ENCODE measurements around the gene OR2T29. TPM values are rescaled to one million over a fixed set of nuclear protein-coding genes. Genes with fewer than 3 reads are reported as not detected.
"Not testable (repeated sequence)": the region's sequence is repeated elsewhere in the genome, so short reads cannot be mapped to it uniquely, and the experiment has no call there.

The OR2T29 gene
- total RNA-seq, 2 donors from 2014 or later, result not detected

- not testable (repeated sequence) for H3K27ac Mint-ChIP-seq; H3K4me3 Mint-ChIP-seq; H3K9ac ChIP-seq (ENCODE audit: extremely low read depth, low read length, poor library complexity, severe bottlenecking); H3K36me3 Mint-ChIP-seq (ENCODE audit: low read depth); H3K27ac ChIP-seq (ENCODE audit: low read depth, low read length); DNase-seq; H3K4me3 ChIP-seq (ENCODE audit: low read length); H3K27me3 ChIP-seq (ENCODE audit: control insufficient read depth, insufficient read depth, low read length, poor library complexity, severe bottlenecking); H3K27me3 Mint-ChIP-seq (ENCODE audit: insufficient read depth); H3K36me3 ChIP-seq (ENCODE audit: control insufficient read depth, insufficient read depth, low read length); H3K4me1 Mint-ChIP-seq; H3K4me1 ChIP-seq (ENCODE audit: control insufficient read depth, insufficient read depth, low read length); H3K9me3 ChIP-seq (ENCODE audit: control insufficient read depth, low read length)
- WGBS, 2 experiments (ENCODE audit: insufficient coverage in 1 of 2, insufficient read length in 1 of 2), result no CpG with 5 or more reads among the region's 1 CpG
- peaks cover 48% of the 10 kb centered on the region for H3K9me3 Mint-ChIP-seq
Measured at GRCh38 chr1:248572049-248572448, 9.5 kb upstream of the OR2T29 start.

- not testable (repeated sequence) for H3K4me3 Mint-ChIP-seq; H3K9me3 ChIP-seq (ENCODE audit: control insufficient read depth, low read length); H3K4me3 ChIP-seq (ENCODE audit: low read length); H3K27me3 Mint-ChIP-seq (ENCODE audit: insufficient read depth); H3K27ac ChIP-seq (ENCODE audit: low read depth, low read length); H3K36me3 Mint-ChIP-seq (ENCODE audit: low read depth); H3K36me3 ChIP-seq (ENCODE audit: control insufficient read depth, insufficient read depth, low read length); DNase-seq; H3K27ac Mint-ChIP-seq; H3K4me1 Mint-ChIP-seq; H3K9ac ChIP-seq (ENCODE audit: extremely low read depth, low read length, poor library complexity, severe bottlenecking); H3K4me1 ChIP-seq (ENCODE audit: control insufficient read depth, insufficient read depth, low read length); H3K27me3 ChIP-seq (ENCODE audit: control insufficient read depth, insufficient read depth, low read length, poor library complexity, severe bottlenecking)
- 80% methylated on average over 3 of the region's 3 CpGs; no CpG with 5 or more reads in 1 of the 2 experiments for WGBS, 2 experiments (ENCODE audit: insufficient coverage in 1 of 2, insufficient read length in 1 of 2)
- peaks cover 37% of the 10 kb centered on the region for H3K9me3 Mint-ChIP-seq
Measured at GRCh38 chr1:248570811-248571210, 8.2 kb upstream of the OR2T29 start.

- not testable (repeated sequence) for H3K4me3 Mint-ChIP-seq; H3K27me3 Mint-ChIP-seq (ENCODE audit: insufficient read depth); H3K9ac ChIP-seq (ENCODE audit: extremely low read depth, low read length, poor library complexity, severe bottlenecking); H3K36me3 ChIP-seq (ENCODE audit: control insufficient read depth, insufficient read depth, low read length); H3K36me3 Mint-ChIP-seq (ENCODE audit: low read depth); H3K4me1 ChIP-seq (ENCODE audit: control insufficient read depth, insufficient read depth, low read length); DNase-seq; H3K27ac Mint-ChIP-seq; H3K9me3 ChIP-seq (ENCODE audit: control insufficient read depth, low read length); H3K27me3 ChIP-seq (ENCODE audit: control insufficient read depth, insufficient read depth, low read length, poor library complexity, severe bottlenecking); H3K27ac ChIP-seq (ENCODE audit: low read depth, low read length); H3K4me1 Mint-ChIP-seq; H3K4me3 ChIP-seq (ENCODE audit: low read length)
- WGBS, 2 experiments (ENCODE audit: insufficient coverage in 1 of 2, insufficient read length in 1 of 2), result 20% methylated on average over 1 of the region's 2 CpGs; no CpG with 5 or more reads in 1 of the 2 experiments
- H3K9me3 Mint-ChIP-seq, result peaks cover 28% of the 10 kb centered on the region
Measured at GRCh38 chr1:248569049-248569448, 6.5 kb upstream of the OR2T29 start.

- not testable (repeated sequence) for H3K27me3 Mint-ChIP-seq (ENCODE audit: insufficient read depth); H3K9ac ChIP-seq (ENCODE audit: extremely low read depth, low read length, poor library complexity, severe bottlenecking); DNase-seq; H3K4me1 ChIP-seq (ENCODE audit: control insufficient read depth, insufficient read depth, low read length); H3K4me1 Mint-ChIP-seq; H3K36me3 Mint-ChIP-seq (ENCODE audit: low read depth); H3K36me3 ChIP-seq (ENCODE audit: control insufficient read depth, insufficient read depth, low read length); H3K27me3 ChIP-seq (ENCODE audit: control insufficient read depth, insufficient read depth, low read length, poor library complexity, severe bottlenecking); H3K4me3 ChIP-seq (ENCODE audit: low read length); H3K27ac ChIP-seq (ENCODE audit: low read depth, low read length); H3K9me3 ChIP-seq (ENCODE audit: control insufficient read depth, low read length); H3K27ac Mint-ChIP-seq; H3K4me3 Mint-ChIP-seq
- H3K9me3 Mint-ChIP-seq, result peaks cover 21% of the 10 kb centered on the region
- WGBS, 2 experiments (ENCODE audit: insufficient coverage in 1 of 2, insufficient read length in 1 of 2), result 66 to 89% methylated on average over 3 to 9 of the region's 11 CpGs
Measured at GRCh38 chr1:248565530-248566373, 3.2 kb upstream of the OR2T29 start.

GRCh38 chr1:248551027-248551426 lies 11.5 kb downstream of the OR2T29 start:
- not testable (repeated sequence) for H3K4me1 Mint-ChIP-seq; H3K9me3 Mint-ChIP-seq; H3K4me3 Mint-ChIP-seq; H3K9ac ChIP-seq (ENCODE audit: extremely low read depth, low read length, poor library complexity, severe bottlenecking); H3K9me3 ChIP-seq (ENCODE audit: control insufficient read depth, low read length); H3K27me3 Mint-ChIP-seq (ENCODE audit: insufficient read depth); H3K4me1 ChIP-seq (ENCODE audit: control insufficient read depth, insufficient read depth, low read length); H3K27ac Mint-ChIP-seq; H3K36me3 ChIP-seq (ENCODE audit: control insufficient read depth, insufficient read depth, low read length); H3K27me3 ChIP-seq (ENCODE audit: control insufficient read depth, insufficient read depth, low read length, poor library complexity, severe bottlenecking); H3K4me3 ChIP-seq (ENCODE audit: low read length); DNase-seq; H3K36me3 Mint-ChIP-seq (ENCODE audit: low read depth); H3K27ac ChIP-seq (ENCODE audit: low read depth, low read length)
- no CpG with 5 or more reads among the region's 6 CpGs for WGBS, 2 experiments (ENCODE audit: insufficient coverage in 1 of 2, insufficient read length in 1 of 2)

GRCh38 chr1:248547383-248547782 lies 15.2 kb downstream of the OR2T29 start:
- H3K4me3 ChIP-seq (ENCODE audit: low read length); H3K4me1 ChIP-seq (ENCODE audit: control insufficient read depth, insufficient read depth, low read length); H3K4me3 Mint-ChIP-seq; H3K27ac Mint-ChIP-seq; H3K27me3 Mint-ChIP-seq (ENCODE audit: insufficient read depth); H3K9me3 ChIP-seq (ENCODE audit: control insufficient read depth, low read length); H3K4me1 Mint-ChIP-seq; H3K36me3 Mint-ChIP-seq (ENCODE audit: low read depth); H3K27ac ChIP-seq (ENCODE audit: low read depth, low read length); H3K36me3 ChIP-seq (ENCODE audit: control insufficient read depth, insufficient read depth, low read length); H3K9ac ChIP-seq (ENCODE audit: extremely low read depth, low read length, poor library complexity, severe bottlenecking); H3K27me3 ChIP-seq (ENCODE audit: control insufficient read depth, insufficient read depth, low read length, poor library complexity, severe bottlenecking); DNase-seq; H3K9me3 Mint-ChIP-seq: not testable (repeated sequence)
- WGBS, 2 experiments (ENCODE audit: insufficient coverage in 1 of 2, insufficient read length in 1 of 2), result no CpG with 5 or more reads among the region's 2 CpGs

- not testable (repeated sequence) for H3K9me3 ChIP-seq (ENCODE audit: control insufficient read depth, low read length); H3K27me3 ChIP-seq (ENCODE audit: control insufficient read depth, insufficient read depth, low read length, poor library complexity, severe bottlenecking); H3K4me3 Mint-ChIP-seq; H3K36me3 ChIP-seq (ENCODE audit: control insufficient read depth, insufficient read depth, low read length); H3K36me3 Mint-ChIP-seq (ENCODE audit: low read depth); H3K4me3 ChIP-seq (ENCODE audit: low read length); H3K4me1 Mint-ChIP-seq; H3K27ac ChIP-seq (ENCODE audit: low read depth, low read length); DNase-seq; H3K27me3 Mint-ChIP-seq (ENCODE audit: insufficient read depth); H3K9me3 Mint-ChIP-seq; H3K27ac Mint-ChIP-seq; H3K9ac ChIP-seq (ENCODE audit: extremely low read depth, low read length, poor library complexity, severe bottlenecking); H3K4me1 ChIP-seq (ENCODE audit: control insufficient read depth, insufficient read depth, low read length)
Measured at GRCh38 chr1:248537449-248537848, 25.1 kb downstream of the OR2T29 start.
